Measurements from ENCODE around the gene CDK6.
"Not testable (repeated sequence)": the region's sequence is repeated elsewhere in the genome, so short reads cannot be mapped to it uniquely, and the experiment has no call there.

Gene CDK6

DNA sequence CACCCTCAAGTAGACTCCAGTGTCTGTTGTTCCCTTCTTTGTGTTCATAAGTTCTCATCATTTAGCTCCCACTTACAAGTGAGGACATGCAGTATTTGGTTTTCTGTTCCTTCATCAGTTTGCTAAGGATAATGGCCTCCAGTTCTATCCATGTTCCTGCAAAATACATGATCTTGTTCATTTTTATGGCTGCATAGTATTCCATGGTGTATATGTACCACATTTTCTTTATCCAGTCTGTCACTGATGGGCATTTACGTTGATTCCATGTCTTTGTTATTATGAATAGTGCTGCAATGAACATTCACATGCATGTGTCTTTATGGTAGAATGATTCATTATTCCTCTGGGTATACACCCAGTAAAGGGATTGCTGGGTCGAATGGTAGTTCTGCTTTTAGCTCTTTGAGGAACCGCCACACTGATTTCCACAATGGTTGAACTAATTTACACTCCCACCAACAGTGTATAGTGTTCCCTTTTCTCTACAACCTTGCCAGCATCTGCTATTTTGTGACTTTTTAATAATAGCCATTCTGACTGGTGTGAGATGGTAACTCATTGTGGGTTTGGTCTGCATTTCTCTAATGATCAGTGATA is 79.0 kb downstream of the CDK6 start:
- not testable (repeated sequence) for ATAC-seq

DNA sequence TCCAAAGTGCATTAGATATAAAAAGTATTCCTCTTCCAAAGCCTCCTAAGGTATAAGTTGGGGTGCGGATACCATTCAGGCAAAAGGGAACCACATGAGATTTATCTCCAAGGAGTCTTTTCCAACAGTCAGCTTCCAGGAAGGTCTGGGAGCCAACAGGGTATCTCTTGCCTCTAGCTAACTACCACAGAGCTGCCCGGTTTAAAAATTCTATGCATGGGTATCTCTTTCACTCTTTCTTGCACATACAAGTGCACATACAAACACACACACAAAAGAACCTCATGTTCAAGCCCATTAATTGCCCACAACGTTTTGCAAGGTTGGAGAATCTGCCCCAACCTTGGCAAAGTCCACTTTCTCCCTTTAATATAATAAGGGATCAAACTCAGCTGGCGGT is 80.7 kb downstream of the CDK6 start:
- no peak for ATAC-seq

DNA sequence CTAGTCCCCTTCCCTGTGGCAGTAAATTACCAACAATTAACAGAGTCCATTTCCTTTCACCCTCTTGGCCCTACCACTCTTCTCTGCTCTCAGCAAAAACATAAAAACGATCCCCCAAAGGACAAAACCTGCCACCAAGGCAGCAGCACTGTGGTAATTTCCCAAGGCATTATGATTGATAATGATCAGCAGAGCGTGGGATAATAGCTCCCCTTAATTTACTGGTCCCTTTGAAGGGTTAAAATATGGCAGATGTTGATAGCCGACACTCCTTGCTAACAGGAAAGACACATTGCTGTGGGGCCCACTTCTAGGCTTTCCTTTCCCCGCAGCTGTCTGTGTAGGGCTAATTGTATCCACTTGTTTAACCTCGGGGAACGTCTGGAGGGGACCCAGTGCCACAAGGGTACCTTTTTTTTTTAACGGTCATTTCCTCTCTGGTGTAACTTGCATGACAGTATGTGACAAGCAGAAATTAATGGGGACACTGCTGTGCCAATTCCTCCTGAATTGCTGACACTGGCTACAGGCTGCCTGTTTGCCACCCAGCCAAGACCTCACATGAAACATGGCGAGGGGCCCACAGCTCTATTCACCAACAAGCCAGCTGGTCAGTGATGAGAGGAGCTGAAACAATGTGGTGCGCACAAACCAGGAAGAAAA is 81.3 kb downstream of the CDK6 start:
- ATAC-seq = no peak

DNA sequence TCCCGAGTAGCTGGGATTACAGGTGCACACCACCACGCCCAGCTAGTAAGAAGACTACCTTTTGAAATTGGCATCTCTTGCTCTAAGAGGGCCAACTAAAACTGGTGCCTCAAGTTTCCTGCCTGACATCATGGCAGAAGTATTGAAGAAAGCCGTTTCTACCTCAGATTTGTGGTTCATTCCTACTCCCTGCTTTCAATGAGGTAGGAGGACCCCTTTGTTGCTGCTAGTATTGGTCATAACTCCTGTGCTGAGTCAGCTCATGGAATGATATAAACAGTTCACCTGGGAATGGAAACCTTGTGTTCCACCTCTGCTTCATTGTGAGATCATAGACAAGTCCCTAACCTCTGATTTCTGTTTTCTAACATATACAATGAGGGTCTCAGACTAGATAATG is 82.8 kb downstream of the CDK6 start:
- ATAC-seq = no peak

DNA sequence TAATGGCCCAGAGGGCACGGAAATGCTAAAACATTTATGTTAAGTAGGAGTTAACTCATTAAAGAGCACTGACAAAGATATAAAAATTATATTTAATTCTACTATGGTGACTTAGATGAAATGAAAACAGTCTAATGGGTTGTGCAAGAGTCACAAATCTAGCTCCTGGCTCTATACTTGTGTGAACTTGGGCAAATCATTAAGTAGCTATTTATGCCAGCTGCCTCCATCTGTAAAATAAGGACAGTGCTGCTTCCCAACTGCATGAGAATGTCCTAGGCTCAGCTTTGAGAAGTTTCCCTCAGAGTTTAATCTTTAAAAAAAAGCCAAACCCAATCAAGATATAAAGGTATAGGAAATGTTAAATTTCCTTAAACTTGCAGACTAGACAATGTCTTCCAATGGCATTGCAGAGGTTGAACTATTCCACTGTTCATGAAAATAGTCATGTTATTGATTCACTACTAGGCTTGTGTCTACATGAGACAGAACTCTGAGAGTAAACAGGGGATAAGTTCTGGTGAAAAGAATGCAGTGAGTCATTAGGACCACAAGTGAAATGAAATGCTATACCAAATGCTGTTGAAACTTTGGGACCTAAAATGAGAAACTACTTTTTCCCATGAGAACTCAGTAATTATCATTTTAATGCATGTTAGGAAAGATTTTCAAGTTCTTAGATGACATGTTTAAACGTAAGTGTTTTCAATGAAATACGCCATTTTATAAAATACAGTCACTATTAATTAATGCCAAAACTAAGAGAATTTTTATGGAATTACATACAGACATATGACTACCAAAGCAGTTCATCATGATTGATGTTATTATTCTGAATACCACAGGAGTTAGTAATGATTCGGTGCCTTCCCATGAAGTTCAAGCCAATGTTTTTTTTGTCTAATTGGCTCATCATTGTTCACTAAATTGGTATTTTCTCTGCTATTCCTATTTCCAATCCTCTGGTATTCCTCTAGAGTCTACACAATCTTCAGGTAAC is 84.2 kb downstream of the CDK6 start:
- ATAC-seq = peak in 1 of 2 donors; percentile 52

DNA sequence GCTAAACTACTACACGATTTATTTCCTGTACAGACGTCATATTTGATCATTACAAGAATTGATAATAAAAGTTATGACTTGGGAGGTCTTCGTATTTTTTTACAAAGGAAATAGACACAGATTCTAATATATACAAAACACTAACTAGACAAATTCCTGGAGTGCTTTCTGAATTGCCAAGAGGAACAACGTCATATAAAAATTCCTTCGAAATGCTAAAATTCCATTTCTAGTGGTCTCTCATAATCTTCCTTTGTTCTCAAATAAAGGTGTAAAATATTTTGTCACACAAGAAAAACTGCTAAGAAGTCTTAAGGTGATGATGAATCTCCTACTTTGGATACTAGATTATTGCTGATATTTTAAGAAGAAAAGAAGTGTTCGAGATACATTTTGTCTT is 85.4 kb downstream of the CDK6 start:
- ATAC-seq = no peak

DNA sequence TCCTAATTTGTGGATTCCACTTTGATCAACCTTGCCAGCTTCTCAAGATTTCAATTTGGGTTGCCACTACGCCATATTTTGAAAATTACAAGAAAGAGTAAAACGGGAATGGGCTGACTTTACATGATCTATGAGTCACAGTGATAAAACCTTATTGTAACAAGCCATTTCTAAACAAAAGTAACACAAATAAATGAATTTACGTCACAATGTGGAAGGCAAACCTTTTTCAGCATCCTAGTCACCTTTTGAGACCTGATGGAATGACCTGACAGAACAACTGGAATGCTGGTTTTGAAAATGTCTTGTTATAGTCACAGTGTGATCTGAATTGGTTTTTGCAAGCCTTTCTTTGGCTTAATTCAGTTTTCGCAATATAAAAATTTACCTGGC is 85.9 kb downstream of the CDK6 start:
- no peak for ATAC-seq

DNA sequence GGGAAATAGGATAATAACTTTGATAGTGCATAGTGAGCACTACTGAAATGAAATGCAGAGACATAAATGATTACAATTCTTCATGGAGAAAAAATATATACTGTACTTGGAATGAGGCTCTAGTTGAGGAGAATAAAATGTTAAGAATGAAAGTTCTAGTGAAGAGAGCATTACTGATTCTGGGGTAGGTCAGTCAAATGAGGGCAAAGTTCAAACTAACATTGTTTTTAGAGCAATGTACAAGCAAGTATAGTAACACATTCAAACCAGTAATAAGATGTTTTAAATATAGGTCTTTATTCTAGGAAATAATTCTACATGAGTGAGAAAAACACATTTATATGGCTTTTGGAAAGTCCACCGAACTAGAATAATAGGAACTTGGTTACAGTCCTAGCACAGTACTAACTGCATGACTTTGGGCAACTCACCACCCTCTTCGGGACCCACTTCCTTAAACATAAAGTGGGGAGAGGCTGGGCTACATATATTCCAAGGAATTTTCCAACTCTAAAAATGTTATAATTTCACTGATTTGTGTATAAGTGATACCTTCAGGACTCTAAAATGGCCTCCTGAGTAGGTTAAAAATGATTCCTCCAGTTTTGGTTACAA is 86.4 kb downstream of the CDK6 start:
- peak; percentile 38 to 44 for ATAC-seq

DNA sequence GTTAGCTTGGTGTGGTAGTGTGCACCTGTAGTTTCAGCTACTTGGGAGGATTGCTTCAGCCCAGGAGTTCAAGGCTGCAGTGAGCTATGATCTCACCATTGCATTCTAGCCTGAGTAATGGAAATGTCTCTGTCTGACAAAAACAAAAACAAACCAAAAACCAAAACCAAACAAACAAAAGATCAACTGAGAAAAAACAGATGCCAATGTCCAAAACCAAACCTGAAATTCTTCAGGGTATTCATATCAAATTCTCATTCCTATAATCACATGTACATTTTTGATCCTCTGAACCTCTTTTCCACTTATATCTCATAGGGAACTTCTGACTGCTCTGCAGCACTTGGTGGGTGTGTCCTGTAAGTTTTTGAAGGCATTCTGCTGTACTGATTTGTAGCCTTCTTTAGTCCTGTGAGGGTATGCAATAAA is 87.0 kb downstream of the CDK6 start:
- peak in 1 of 2 donors; percentile 17 for ATAC-seq

DNA sequence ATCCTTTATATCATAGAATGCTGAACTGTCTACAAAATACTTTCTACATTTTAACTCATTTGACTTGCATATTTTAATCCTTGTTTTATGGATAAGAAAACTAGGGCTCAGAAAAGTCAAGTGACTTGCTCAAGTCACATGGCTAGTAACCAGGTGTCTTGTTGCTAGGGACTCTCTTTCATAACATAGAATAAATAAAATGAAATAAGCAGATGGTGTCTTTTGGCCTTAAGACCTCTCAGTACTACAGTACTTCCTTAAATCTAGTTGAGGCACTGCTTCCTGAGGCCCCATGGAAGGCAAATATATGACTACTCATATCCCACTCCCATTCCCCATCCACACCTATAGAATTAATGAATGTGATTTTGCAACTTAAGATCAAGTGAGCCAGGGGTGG is 87.9 kb downstream of the CDK6 start:
- ATAC-seq = no peak

DNA sequence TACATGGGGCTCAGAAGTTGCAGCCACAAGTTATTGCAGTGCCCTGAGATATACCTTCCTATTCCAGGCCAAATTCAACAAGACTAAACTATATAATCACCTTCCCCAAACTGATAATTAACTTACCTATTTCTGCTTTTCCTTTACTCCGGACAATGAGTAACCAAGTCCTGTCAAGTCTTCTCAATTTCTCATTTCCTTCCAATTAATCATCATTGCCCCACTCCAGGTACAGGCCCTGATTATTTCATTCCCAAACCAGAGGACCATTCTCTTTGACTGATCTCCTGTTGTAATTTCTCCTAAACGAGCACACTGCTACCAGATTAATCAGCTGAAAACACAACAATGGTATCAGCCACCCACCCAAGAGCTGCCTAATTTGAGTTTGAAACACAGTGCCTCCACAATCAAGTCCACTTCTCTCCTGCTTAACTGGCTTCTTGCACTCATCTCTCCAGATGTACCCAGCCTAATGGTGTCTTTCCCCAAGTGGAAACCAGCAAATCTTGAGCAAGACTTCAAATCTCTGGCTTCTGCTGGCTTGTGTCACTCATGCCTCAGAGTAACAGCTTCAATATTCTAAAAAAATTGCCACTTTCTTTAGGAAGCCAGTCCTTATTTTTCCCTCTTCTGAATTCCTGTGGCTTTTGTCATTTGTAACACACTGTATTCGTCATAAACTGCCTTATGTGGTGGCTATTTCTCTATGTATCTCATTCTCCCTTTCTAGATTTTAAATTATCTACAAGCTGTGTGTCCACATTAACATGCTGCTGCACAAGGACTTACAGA is 89.1 kb downstream of the CDK6 start:
- no peak for ATAC-seq

DNA sequence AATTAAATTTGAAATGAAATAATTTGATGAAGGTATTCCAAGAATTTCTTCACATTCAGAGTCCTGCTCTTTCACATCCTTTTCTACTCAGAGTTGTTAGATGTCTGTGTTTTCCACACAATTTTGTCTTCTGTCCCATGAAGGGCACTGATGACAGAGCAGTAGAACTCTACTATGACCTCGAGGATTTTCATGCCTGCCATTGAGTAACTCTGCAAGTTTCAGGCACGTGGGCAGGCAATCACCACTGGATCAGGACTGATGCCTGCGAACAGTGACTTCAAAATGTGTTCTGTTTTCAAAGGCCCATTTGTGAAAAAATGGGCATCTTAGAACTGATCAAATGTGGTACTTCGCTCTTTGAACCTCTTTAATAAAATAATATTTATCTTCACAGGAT is 91.1 kb downstream of the CDK6 start:
- no peak for ATAC-seq

DNA sequence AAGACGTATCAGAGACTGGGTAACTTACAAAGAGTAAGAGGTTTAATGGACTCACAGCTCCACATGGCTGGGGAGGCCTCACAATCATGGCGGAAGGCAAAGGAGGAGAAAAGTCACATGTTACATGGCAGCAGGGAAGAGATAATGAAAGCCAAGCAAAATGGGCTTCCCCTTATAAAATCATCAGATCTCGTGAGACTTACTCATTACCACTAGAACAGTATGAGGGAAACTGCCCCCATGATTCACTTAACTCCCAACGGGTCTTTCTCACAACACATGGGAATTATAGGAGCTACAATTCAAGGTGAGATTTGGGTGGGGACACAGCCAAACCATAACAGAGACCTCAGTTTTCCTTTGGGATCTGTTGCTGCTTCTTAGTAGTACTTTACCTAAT is 92.2 kb downstream of the CDK6 start:
- not testable (repeated sequence) for ATAC-seq

DNA sequence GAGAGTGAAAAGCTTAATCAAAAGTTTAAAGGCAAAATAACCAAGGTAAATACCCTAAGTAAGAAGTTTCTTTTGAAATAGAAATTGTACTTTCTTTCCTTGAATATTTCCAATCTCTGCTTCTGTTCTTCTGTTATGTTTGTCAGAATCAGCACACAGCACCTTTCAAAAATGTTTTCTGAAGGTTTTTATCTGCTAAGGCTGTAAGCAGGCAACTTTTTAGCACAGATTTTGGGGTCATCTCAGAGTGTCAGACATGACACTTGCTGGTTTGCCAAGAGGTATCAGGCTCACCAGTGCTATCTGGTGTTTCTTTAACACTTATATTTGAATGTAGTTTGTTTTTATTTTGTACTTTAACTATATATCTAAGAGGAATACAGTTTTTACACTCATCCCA is 94.2 kb downstream of the CDK6 start:
- no peak for ATAC-seq

DNA sequence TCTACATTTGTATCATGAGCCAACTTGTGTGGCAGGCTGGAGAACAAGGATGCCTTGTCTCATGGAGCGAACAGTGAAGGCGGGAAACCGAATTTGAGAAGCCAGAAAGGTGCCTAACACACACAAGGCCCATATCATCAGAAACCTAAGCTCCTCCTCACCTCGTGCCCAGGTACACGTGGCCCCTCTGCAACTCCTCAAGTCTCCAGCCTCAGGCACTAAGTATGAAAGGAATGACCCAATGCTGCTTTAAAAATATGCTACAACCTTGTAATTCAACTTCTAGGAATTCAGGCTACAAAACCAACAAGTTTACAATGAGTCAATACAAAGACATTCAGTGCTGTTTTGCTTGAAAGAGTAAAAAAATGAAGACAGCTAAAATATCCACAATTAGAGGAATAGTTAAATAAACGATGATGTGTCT is 95.7 kb downstream of the CDK6 start:
- ATAC-seq = no peak

DNA sequence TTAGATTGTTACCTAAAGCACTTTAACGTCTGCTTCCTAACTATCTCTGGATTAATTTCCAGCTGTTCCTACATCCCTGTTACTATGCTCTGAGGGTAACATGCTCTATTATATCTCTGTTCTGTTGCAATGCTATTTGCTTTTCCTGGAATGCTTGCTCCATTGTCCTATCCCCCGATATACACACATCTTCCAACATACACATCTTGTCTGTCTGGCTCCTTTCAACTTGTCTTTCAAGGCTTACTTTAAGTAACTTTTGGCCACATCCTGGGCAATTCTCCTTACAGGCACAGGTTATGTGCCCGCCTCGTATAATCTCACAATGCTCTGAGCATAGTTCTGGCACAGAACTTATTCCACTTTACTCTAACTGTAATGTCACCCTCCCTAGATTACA is 96.2 kb downstream of the CDK6 start:
- ATAC-seq = no peak

DNA sequence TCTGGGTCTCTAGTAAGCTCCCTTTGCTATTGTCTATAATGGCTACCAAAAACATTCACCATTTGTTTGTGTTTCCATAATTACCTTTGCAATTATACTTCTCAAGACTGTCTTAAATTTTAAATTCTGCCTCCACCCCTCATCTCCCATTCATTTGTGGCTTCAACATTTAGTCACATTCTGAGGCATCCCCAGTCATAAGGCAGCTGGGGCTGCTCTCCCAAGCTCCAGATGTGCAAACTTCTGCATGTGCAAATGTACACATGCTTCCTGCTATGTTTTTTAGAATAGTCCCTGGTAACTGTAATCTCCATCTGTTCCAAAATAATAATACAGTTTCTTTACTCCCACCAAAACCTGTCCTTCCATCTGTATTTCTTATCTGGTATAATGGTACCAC is 97.3 kb downstream of the CDK6 start:
- no peak for ATAC-seq

DNA sequence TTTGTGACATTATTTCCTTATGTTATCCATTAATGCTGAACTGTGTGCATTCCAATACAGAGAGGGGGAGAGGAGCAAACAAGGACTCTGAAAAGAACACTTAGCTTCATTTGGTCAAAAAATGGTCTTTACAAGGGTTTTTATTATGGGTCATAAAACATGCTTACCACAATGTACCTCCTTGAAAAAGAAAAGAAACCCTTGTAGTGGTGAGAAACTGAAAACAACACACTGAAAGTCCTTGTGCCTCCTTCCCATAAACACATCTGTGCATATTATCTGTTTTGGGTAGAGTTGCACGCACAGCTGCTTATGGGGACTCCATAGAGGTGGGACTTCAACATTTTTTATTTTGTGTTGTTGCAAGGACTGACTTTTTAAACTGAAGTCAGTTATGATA is 98.7 kb downstream of the CDK6 start:
- no peak for ATAC-seq

DNA sequence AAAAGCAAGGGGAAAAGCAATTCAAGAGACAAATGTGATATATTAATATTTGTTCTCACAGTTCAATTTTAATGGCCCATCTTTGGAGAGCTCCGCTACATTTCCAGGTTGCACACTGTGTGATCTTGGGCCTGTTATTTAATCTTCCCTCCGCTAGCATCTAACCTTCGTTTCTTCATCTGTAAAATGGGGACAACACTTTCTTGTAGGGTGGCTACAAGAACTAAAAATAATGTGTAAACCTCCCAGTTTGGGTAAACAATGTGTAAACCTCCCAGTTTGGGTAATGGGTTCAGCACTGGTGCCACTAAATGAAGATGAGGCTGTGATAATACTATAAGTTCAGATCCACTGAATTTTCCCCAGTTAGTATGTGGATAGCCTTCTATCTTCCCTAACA is 99.5 kb downstream of the CDK6 start:
- no peak for ATAC-seq

DNA sequence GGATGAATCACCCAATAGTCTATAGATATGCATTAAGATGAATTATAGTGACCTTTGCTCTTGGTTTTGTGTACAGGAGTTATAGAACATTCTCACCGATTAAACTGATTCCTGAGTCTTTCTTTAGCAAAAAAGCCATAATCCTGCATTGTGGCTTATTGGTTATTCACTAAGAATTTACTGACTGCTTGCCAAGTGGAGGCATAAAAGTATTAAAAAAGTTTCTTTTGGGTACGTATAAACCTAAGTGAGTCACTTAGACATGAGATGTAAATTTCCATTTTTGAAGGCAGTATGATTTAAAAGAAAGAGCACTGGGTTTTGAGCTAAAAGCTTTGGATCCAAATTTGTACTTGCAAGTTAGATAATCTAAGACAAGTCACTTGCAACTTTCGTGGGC is 100.7 kb downstream of the CDK6 start:
- no peak for ATAC-seq

DNA sequence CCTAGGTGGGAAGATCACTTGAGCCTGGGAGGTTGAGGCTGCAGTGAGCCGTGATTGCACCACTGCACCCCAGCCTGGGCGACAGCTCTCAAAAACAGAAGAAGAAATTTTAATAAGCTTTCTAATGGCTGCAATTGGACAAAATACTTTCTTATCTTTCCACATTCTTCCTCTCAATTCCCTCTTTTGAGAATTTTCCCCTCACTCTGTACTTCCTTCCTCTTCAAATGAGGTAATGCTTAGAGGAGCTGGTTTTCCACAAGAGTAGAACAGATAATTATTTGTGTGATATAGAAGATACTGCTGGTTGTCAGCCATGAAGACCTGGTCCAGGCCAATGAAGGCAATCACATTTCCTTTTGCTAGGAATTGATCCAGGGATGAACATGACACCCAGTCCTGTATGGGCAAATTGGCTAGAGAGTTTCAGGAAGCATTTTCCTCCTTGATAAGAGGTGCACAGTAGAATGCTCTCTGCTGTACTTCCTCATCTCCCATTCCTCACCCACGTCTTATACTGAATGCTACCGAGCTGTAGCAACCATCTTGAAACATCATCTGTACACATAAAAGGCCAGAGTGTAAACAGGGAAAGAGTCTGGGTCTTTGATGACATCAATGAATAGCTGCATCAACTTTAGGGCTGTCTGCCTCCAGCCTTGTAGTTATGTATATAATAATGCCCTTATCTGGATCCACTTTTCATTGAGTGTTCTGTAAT is 103.9 kb downstream of the CDK6 start:
- ATAC-seq = no peak

All from activated CD4-positive, CD25-positive, alpha-beta regulatory T cell treated with anti-CD3 and anti-CD28 coated beads, Interleukin-2, amount 50 U/mL, for 24 hours (primary cell).